ENCODE data around the gene MRPL45. TPM values are rescaled to one million over a fixed set of nuclear protein-coding genes. Genes with fewer than 3 reads are reported as not detected.
A peak's percentile ranks its signal among the peaks of the same experiment; 100 is the strongest.

MRPL45 gene
- total RNA-seq, 3 donors from 2014 or later: 25.7 to 28.1 (median 27.9) TPM

- no peak for ATAC-seq
- intact Hi-C loops (cut with DNase I, micrococcal nuclease): no loop called here
- DNase-seq: no peak
- Histone ChIP-seq H3K36me3 (ENCODE audit: low read depth) (no peaks in the 10 kb centered on the region), H3K4me3 (no peak overlapping the region), H3K4me1 (ENCODE audit: low read depth) (no peaks in the 10 kb centered on the region), H3K9me3 (no peaks in the 10 kb centered on the region)
- no peak for TF ChIP-seq CTCF (IDR thresholded peaks at IDR 0.05)
These were observed 27.3 kb downstream of the MRPL45 start for GRCh38 chr17:38324141-38324697.

GRCh38 chr17:38324772-38325171 lies 27.8 kb downstream of the MRPL45 start:
- DNase-seq (no peak), ATAC-seq (no peak)
- Histone ChIP-seq H3K4me1 (ENCODE audit: low read depth) (no peaks in the 10 kb centered on the region), H3K36me3 (ENCODE audit: low read depth) (no peaks in the 10 kb centered on the region), H3K4me3 (no peak overlapping the region), H3K9me3 (no peaks in the 10 kb centered on the region)
- no peak for TF ChIP-seq CTCF (IDR thresholded peaks at IDR 0.05)
- intact Hi-C loops (cut with DNase I, micrococcal nuclease): no loop called here

GRCh38 chr17:38325221-38325851 lies 28.4 kb downstream of the MRPL45 start:
- Histone ChIP-seq H3K9me3 (no peaks in the 10 kb centered on the region), H3K4me3 (no peak overlapping the region), H3K4me1 (ENCODE audit: low read depth) (no peaks in the 10 kb centered on the region), H3K36me3 (ENCODE audit: low read depth) (no peaks in the 10 kb centered on the region)
- no peak for DNase-seq
- ATAC-seq: no peak
- no peak for TF ChIP-seq CTCF (IDR thresholded peaks at IDR 0.05)
- intact Hi-C loops (cut with DNase I, micrococcal nuclease): no loop called here

- Histone ChIP-seq H3K9me3 (no peaks in the 10 kb centered on the region), H3K4me1 (ENCODE audit: low read depth) (no peaks in the 10 kb centered on the region), H3K4me3 (no peak overlapping the region), H3K36me3 (ENCODE audit: low read depth) (no peaks in the 10 kb centered on the region)
- TF ChIP-seq CTCF (IDR thresholded peaks at IDR 0.05): no peak
- peak; percentile 20 for ATAC-seq
- DNase-seq: peak in 1 of 3 donors; percentile 18
- intact Hi-C loops (cut with DNase I, micrococcal nuclease): no loop called here
These were observed 30.2 kb downstream of the MRPL45 start for GRCh38 chr17:38326996-38327792.

GRCh38 chr17:38327936-38328335 lies 31.0 kb downstream of the MRPL45 start:
- no peak for DNase-seq
- H3K4me1 ChIP-seq (ENCODE audit: low read depth): no peaks in the 10 kb centered on the region
- intact Hi-C loops (cut with DNase I, micrococcal nuclease): no loop called here

More at GRCh38 chr17:38327936-38328335, 31.0 kb downstream of the MRPL45 start:
- TF ChIP-seq CTCF (IDR thresholded peaks at IDR 0.05): no peak
- no peaks in the 10 kb centered on the region for H3K9me3 ChIP-seq
- no peak for ATAC-seq
- no peak overlapping the region for H3K4me3 ChIP-seq
- H3K36me3 ChIP-seq (ENCODE audit: low read depth): no peaks in the 10 kb centered on the region

All from mucosa of descending colon (tissue), 3 donors.